Measurements from ENCODE around the gene TTF1.

GRCh38 chr9:132418726-132419363 is 12.2 kb upstream of the TTF1 start:
- TF ChIP-seq, protein P1, sequence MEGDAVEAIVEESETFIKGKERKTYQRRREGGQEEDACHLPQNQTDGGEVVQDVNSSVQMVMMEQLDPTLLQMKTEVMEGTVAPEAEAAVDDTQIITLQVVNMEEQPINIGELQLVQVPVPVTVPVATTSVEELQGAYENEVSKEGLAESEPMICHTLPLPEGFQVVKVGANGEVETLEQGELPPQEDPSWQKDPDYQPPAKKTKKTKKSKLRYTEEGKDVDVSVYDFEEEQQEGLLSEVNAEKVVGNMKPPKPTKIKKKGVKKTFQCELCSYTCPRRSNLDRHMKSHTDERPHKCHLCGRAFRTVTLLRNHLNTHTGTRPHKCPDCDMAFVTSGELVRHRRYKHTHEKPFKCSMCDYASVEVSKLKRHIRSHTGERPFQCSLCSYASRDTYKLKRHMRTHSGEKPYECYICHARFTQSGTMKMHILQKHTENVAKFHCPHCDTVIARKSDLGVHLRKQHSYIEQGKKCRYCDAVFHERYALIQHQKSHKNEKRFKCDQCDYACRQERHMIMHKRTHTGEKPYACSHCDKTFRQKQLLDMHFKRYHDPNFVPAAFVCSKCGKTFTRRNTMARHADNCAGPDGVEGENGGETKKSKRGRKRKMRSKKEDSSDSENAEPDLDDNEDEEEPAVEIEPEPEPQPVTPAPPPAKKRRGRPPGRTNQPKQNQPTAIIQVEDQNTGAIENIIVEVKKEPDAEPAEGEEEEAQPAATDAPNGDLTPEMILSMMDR (IDR thresholded peaks at IDR 0.05) = no peak
- TF ChIP-seq POLR2A (IDR thresholded peaks at IDR 0.05) = no peak

Measured in lower leg skin (tissue), 3 donors.